GM12874 (cell line): ENCODE data around the gene DNAH17.

ENCODE experiments used
- CTCF ChIP-seq: IDR thresholded peaks from 2 replicates; pipeline ENCODE4 v1.5.1; 2011; ENCODE audit warnings: low read depth, mild to moderate bottlenecking, control low read depth, low read length, moderate library complexity; ENCODE audit not compliant: insufficient read depth

Gene DNAH17

DNA sequence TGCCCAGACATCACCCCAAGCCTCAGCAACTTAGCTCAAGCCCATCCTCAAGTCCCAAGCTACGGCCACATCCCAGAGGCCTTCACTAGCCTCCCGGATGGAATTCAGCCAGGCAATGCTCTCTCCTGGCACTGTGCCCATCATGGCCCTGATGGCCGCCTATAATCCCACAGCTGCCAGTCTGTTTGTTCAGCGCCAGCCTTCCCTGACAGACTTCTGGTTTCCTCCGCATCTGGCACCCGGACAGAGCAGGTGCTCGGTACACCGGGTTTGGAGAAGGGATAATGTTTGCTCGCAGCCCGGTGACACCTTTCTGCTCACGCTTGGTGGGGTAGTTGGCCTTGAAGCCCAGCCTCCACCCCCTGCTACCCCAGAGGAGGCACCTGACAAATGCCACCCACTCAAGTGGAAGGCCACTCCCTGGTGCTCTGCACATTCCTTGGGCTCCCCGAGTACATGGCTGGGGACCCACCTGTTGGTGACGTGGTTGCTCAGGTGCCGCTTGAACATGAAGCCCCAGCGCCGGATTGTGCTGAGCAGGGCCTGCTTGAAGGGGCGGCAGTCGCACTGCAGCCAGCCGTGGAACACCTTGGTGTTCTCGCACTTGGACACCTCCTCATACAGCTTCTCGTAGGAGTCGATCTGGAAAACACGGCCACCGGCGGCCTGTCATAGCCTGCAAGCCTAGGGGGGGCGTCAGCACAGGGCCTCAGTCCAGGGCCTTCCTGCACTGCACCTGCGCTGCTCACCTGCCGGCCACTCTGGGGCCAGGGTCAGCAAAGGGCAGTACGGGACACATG is 47.1 kb downstream of the DNAH17 start:
- TF ChIP-seq CTCF: no peak

DNA sequence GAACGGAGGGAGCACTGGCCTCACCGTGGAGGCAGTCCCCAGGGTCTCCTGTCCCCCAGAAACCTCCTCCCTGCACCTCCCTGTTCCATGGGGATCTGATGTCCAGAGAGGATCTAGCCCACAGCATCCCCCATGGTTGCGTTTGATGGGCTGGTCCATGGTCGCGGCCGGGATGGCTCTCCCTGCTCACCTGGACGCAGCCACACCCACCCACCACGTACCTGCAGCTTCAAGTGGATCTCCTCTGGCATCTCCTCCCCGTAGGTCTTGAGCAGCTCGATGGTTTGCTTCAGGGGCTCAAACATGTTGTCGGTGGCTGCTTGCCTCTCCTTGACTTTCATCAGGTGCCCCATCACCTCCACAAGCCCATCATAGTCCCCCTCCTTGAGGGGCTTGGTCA is 47.9 kb downstream of the DNAH17 start:
- no peak for TF ChIP-seq CTCF

DNA sequence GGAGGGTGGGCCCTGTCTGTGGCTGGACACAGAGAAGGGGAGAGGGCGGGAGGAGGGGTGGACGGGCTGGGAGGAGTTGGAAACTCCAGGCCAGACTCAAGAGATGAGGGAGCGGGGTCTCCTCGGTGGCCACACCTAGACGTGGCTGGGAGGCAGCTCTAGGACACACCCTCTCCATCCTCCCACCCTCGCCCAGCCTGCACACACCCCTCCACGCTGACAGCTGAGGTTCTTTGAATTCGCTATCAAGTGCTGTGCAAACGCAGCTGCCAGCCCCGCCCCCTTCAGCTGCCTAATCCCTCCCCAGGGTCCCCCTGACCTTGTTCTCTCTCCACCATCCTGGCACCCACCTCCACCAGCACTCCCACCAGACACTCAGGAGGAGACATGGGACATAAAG is 48.7 kb downstream of the DNAH17 start:
- no peak for TF ChIP-seq CTCF

GRCh38 chr17:78527345-78527744 is 49.9 kb downstream of the DNAH17 start:
- TF ChIP-seq CTCF: no peak

- TF ChIP-seq CTCF: no peak
These were observed 50.8 kb downstream of the DNAH17 start for GRCh38 chr17:78526231-78527025.

DNA sequence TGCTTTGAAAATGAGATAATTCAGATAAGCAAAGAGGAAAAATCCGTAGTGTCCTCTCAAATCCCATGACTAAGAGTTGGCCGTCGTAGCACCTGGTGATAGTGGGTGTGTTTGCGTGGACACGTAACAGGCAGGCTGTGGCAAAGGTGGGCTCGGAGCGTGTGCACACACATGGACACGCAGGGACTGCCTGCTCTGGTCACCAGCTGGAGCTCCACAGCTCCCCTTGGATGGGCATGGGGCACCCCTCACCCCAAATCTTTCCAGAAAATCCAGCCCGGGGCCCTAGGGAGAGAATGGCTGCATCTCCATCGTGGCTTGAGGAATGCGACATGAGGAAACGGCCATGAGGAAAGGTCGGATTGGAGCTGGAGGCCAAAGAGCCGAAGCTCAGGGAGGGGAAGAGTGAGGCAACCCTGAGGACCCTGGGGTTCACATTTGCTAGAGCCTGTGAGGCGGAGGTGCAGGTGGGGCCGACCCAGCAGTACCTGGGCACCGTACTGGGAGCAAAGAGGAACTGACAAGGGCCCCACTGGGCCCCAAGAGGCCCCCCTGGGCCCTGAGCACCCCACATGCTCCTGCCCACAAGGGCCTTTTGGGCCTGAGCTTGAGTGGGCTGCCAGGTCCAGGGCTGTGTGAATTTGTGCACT is 51.6 kb downstream of the DNAH17 start:
- no peak for TF ChIP-seq CTCF

DNA sequence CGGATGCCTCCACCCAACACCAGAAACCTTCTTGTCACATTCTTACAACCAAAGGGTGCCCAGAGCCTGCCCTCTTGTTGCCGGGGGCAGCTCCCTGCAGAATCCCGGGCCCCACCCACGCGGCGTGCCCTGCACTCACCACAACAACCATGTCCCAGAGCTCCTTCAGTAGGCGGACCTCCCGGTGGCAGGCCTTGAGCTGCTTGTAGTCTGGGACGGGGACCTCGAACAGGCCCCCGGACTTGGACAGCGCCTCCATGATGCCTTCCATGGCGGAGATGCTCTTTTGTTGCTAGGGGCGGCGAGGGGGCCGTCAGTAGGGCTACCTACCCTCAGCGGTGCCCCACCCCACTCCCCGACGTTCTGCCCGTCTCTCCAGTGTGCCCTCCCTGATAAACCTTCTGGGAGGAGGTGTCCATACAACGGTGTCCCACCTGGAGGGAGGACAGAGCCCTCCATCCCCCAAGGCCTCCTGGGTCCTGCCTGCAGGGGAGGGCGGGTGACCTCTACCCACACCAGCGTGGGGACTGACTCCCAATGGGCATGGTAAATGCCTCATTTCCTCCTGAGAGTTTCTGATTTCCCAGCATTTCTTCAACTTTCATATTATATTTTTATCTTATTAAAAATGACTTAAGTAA is 52.2 kb downstream of the DNAH17 start:
- TF ChIP-seq CTCF: no peak
